Neural cell (in vitro differentiated cells): ENCODE data around the gene CT45A3. TPM values are rescaled to one million over a fixed set of nuclear protein-coding genes. Genes with fewer than 3 reads are reported as not detected.
"Not testable (repeated sequence)": the region's sequence is repeated elsewhere in the genome, so short reads cannot be mapped to it uniquely, and the experiment has no call there.

Source experiments
- H2AFZ ChIP-seq: fragments of 200-600, 300-800 bp; sonication (generic), shearing (Covaris generic); 2 replicates; pipeline ENCODE4 v1.6.0; 2014; ENCODE audit warnings: low read depth, mild to moderate bottlenecking, antibody characterized with exemption, low read length, moderate library complexity
- H3F3A ChIP-seq: fragments of 200-600 bp; shearing (Covaris generic); 2 replicates; pipeline ENCODE4 v1.6.1; 2016; ENCODE audit warnings: mild to moderate bottlenecking, moderate library complexity, mixed read lengths, antibody characterized with exemption, low read length; ENCODE audit not compliant: insufficient read depth, poor library complexity, severe bottlenecking
- H3K27ac ChIP-seq: fragments of 200-600, 300-800 bp; sonication (generic), shearing (Covaris generic); 2 replicates; pipeline ENCODE4 v1.5.1; 2014; ENCODE audit warnings: mild to moderate bottlenecking, low read length, moderate library complexity
- H3K27me3 ChIP-seq: fragments of 300-800, 200-600 bp; sonication (generic), shearing (Covaris generic); 2 replicates; pipeline ENCODE4 v1.6.0; 2014; ENCODE audit warnings: mild to moderate bottlenecking, low read depth, low read length, moderate library complexity; ENCODE audit not compliant: insufficient read depth
- H3K36me3 ChIP-seq: fragments of 300-800, 200-600 bp; sonication (generic), shearing (Covaris generic); 2 replicates; pipeline ENCODE4 v1.5.1; 2014; ENCODE audit warnings: mild to moderate bottlenecking, antibody characterized with exemption, low read length, moderate library complexity; ENCODE audit not compliant: insufficient read depth
- H3K4me2 ChIP-seq: fragments of 300-800, 200-600 bp; sonication (generic), shearing (Covaris generic); 2 replicates; pipeline ENCODE4 v1.6.0; 2014; ENCODE audit warnings: mild to moderate bottlenecking, low read length
- H3K4me3 ChIP-seq: fragments of 300-800, 200-600 bp; sonication (generic), shearing (Covaris generic); 2 replicates; pipeline ENCODE4 v1.5.1; 2014; ENCODE audit warnings: mild to moderate bottlenecking, low read length, moderate library complexity
- H3K79me2 ChIP-seq: fragments of 200-600 bp; shearing (Covaris generic); replicated peaks from 2 replicates; pipeline ENCODE4 v1.6.0; 2014; ENCODE audit warnings: mild to moderate bottlenecking, low read length, moderate library complexity; ENCODE audit not compliant: insufficient read depth
- H3K9ac ChIP-seq: fragments of 300-800, 200-600 bp; sonication (generic), shearing (Covaris generic); 2 replicates; pipeline ENCODE4 v1.6.1; 2016; ENCODE audit warnings: mild to moderate bottlenecking, low read length, mixed read lengths
- H3K9me2 ChIP-seq: fragments of 200-600 bp; shearing (Covaris generic); 2 replicates; pipeline ENCODE4 v1.6.1; 2016; ENCODE audit warnings: mild to moderate bottlenecking, low read length, mixed read lengths; ENCODE audit not compliant: insufficient read depth
- H3K9me3 ChIP-seq: fragments of 200-600, 300-800 bp; sonication (generic), shearing (Covaris generic); 2 replicates; pipeline ENCODE4 v1.6.1; 2016; ENCODE audit warnings: mild to moderate bottlenecking, mixed run types, low read length, moderate library complexity, mixed read lengths
- H4K20me1 ChIP-seq: fragments of 200-600 bp; shearing (Covaris generic); 2 replicates; pipeline ENCODE4 v1.6.1; 2016; ENCODE audit warnings: mild to moderate bottlenecking, mixed run types; ENCODE audit not compliant: insufficient read depth
- CTCF ChIP-seq: fragments of 450-650 bp; IDR thresholded peaks from 2 replicates; pipeline ENCODE4 v1.5.1; 2014; ENCODE audit warnings: antibody characterized with exemption, mild to moderate bottlenecking, moderate library complexity; ENCODE audit not compliant: poor library complexity, severe bottlenecking
- EZH2 ChIP-seq: fragments of 200-600, 300-800 bp; shearing (Covaris generic), sonication (generic); IDR thresholded peaks from 2 replicates; pipeline ENCODE4 v1.6.1; 2014; ENCODE audit warnings: antibody characterized with exemption, low read length, borderline replicate concordance, mild to moderate bottlenecking; ENCODE audit not compliant: insufficient read depth, poor library complexity, severe bottlenecking
- POLR2AphosphoS5 ChIP-seq: IDR thresholded peaks from 2 replicates; pipeline ENCODE4 v1.6.1; 2012
- RAD21 ChIP-seq: fragments of 450-650 bp; conservative IDR thresholded peaks from 2 replicates; pipeline ENCODE4 v1.6.1; 2014; ENCODE audit warnings: antibody characterized with exemption, mild to moderate bottlenecking, moderate library complexity
- SMC3 ChIP-seq: fragments of 450-650 bp; conservative IDR thresholded peaks from 2 replicates; pipeline ENCODE4 v1.6.1; 2014; ENCODE audit warnings: antibody characterized with exemption, mild to moderate bottlenecking, moderate library complexity; ENCODE audit not compliant: poor library complexity
- TAF1 ChIP-seq: IDR thresholded peaks from 2 replicates; pipeline ENCODE4 v1.6.1; 2012; ENCODE audit warnings: low read depth
- polyA plus RNA-seq: library from polyadenylated mRNA; depleted of rRNA; stranded (reverse); fragments of >200 nt; gene quantifications from 2 replicates; pipeline ENCODE4 v1.2.3, GENCODE V29; 2014

CT45A3 gene
- polyA plus RNA-seq, 1 donor from 2014 or later: not detected

GRCh38 chrX:135740681-135741149, 27.3 kb downstream of the CT45A3 start:
- H3K9me3 ChIP-seq: no peaks in the 10 kb centered on the region
- no peak overlapping the region for H3K4me2 ChIP-seq
- no peak for TF ChIP-seq POLR2AphosphoS5
- TF ChIP-seq RAD21: no peak
- no peak for TF ChIP-seq EZH2
- TF ChIP-seq CTCF: no peak
- TF ChIP-seq SMC3: no peak

GRCh38 chrX:135737366-135738071, 30.5 kb downstream of the CT45A3 start:
- Histone ChIP-seq H3F3A (no peaks in the 10 kb centered on the region), H3K27me3 (no peaks in the 10 kb centered on the region), H3K79me2 (no peaks in the 10 kb centered on the region), H3K9me2 (no peaks in the 10 kb centered on the region), H3K4me2 (no peak overlapping the region), H4K20me1 (no peaks in the 10 kb centered on the region), H3K36me3 (no peaks in the 10 kb centered on the region), H3K4me3 (no peak overlapping the region), H3K27ac (no peak overlapping the region), H3K9ac (no peak overlapping the region), H3K9me3 (no peaks in the 10 kb centered on the region), H2AFZ (no peak overlapping the region)
- no peak for TF ChIP-seq TAF1
- peak; percentile 17 for TF ChIP-seq CTCF

More at GRCh38 chrX:135740681-135741149, 27.3 kb downstream of the CT45A3 start:
- H4K20me1 ChIP-seq: no peaks in the 10 kb centered on the region
- no peaks in the 10 kb centered on the region for H3K36me3 ChIP-seq
- no peak overlapping the region for H3K9ac ChIP-seq
- no peak overlapping the region for H3K4me3 ChIP-seq
- H3K27me3 ChIP-seq: no peaks in the 10 kb centered on the region
- no peak overlapping the region for H2AFZ ChIP-seq
- no peaks in the 10 kb centered on the region for H3K79me2 ChIP-seq
- H3K27ac ChIP-seq: no peak overlapping the region
- no peaks in the 10 kb centered on the region for H3F3A ChIP-seq
- no peaks in the 10 kb centered on the region for H3K9me2 ChIP-seq

GRCh38 chrX:135734666-135735065, 33.3 kb downstream of the CT45A3 start:
- H3F3A ChIP-seq, H3K27ac ChIP-seq, H2AFZ ChIP-seq, H3K79me2 ChIP-seq, H4K20me1 ChIP-seq, H3K27me3 ChIP-seq, H3K4me2 ChIP-seq, H3K36me3 ChIP-seq, H3K9ac ChIP-seq, H3K9me2 ChIP-seq, H3K9me3 ChIP-seq, H3K4me3 ChIP-seq: not testable (repeated sequence)
